ENCODE data around the gene USP37. TPM values are rescaled to one million over a fixed set of nuclear protein-coding genes. Genes with fewer than 3 reads are reported as not detected.

Gene USP37
- total and polyA plus RNA-seq, 2 of the 13 experiments (the other 11 are each of a cell fraction or from before 2014, with no cell fraction given) = 6.5 to 30.6 TPM

- no peaks in the 10 kb centered on the region for H3K79me2 ChIP-seq (ENCODE audit: insufficient read depth, low read length)
- no peak for TF ChIP-seq TAF15 (IDR thresholded peaks at IDR 0.05; ENCODE audit: low read depth, low read length, poor library complexity, severe bottlenecking)
- peak; percentile 90; the same call in 1 of the 2 replicates for TF ChIP-seq ZNF556 (CRISPR knock-in tag; IDR thresholded peaks at IDR 0.05; ENCODE audit: borderline replicate concordance)
- TF ChIP-seq ZNF740 (CRISPR knock-in tag; IDR thresholded peaks at IDR 0.05) = no peak
- no peak for TF ChIP-seq JUN (CRISPR knock-in tag; IDR thresholded peaks at IDR 0.05)
- no peak for TF ChIP-seq RFX3 (CRISPR knock-in tag; IDR thresholded peaks at IDR 0.05)
- TF ChIP-seq ZNF547 (CRISPR knock-in tag; IDR thresholded peaks at IDR 0.05) = no peak
- 0 out of 2 replicates have a peak, but pooled peaks have one; percentile 7 for TF ChIP-seq SALL1 (CRISPR knock-in tag; IDR thresholded peaks at IDR 0.05)
- no peak for FAIRE-seq
- H3K27ac ChIP-seq (ENCODE audit: extremely low read length, insufficient read depth, low read length) = no peak overlapping the region
- H3K9me3 ChIP-seq (ENCODE audit: low read length) = no peaks in the 10 kb centered on the region
- H3K4me1 ChIP-seq (ENCODE audit: insufficient read depth, low read length) = peaks cover 75% of the 10 kb centered on the region
- DNase-seq (ENCODE audit: low spot score) = no peak
- no TSS peak for BruUV-seq (replicated peaks)
- H3K4me3 ChIP-seq (replicated peaks in 1 of 3; ENCODE audit: insufficient read depth in 1 of 3, low read depth in 2 of 3, low read length in 3 of 3) = no peak overlapping the region
- H3K27me3 ChIP-seq (ENCODE audit: control insufficient read depth in 1 of 2, insufficient read depth in 2 of 2, low read length in 2 of 2) = no peaks in the 10 kb centered on the region
- POLR2A ChIA-PET = interaction anchor here (0.6 to 3.5 kb wide), 3 partner anchors 29 to 175 kb away, joined by 3 to 36 read pairs (median 25); partner anchors contain the start of gene VIL1
- H3K36me3 ChIP-seq (replicated peaks in 1 of 2; ENCODE audit: control insufficient read depth in 1 of 2, insufficient read depth in 2 of 2, low read length in 2 of 2) = peaks cover 22 to 67% of the 10 kb centered on the region in 2 experiments
- ATAC-seq = no peak
- H2AFZ ChIP-seq (ENCODE audit: low read length) = no peak overlapping the region
- no peak overlapping the region for H3K9ac ChIP-seq (ENCODE audit: insufficient read depth, low read depth, low read length)
- H3K4me2 ChIP-seq (ENCODE audit: low read depth, low read length) = no peak overlapping the region
- in situ Hi-C loops (cut with HindIII; ENCODE audit: extremely low pct_ligation_motif_present, low pct_unique_long_range_greater_than_20kb) (no loop called here), intact Hi-C loops (cut with micrococcal nuclease; ENCODE audit: unreplicated experiment) (no loop called here)
- CTCF ChIA-PET (ENCODE audit: low intra/inter-chr PET ratio, low total read pairs) = no interaction called here
- H4K20me1 ChIP-seq (ENCODE audit: insufficient read depth, low read length) = no peaks in the 10 kb centered on the region
- WGBS (ENCODE audit: low lambda C conversion rate) = 100% methylated on average over 2 of the region's 2 CpGs
Observed at GRCh38 chr2:218447072-218447471, 121.1 kb downstream of the USP37 start.

- Histone ChIP-seq H3K9me3 (ENCODE audit: low read length) (no peaks in the 10 kb centered on the region), H4K20me1 (ENCODE audit: insufficient read depth, low read length) (no peaks in the 10 kb centered on the region), H3K36me3 (replicated peaks in 1 of 2; ENCODE audit: control insufficient read depth in 1 of 2, insufficient read depth in 2 of 2, low read length in 2 of 2) (peaks cover 22 to 71% of the 10 kb centered on the region in 2 experiments), H3K4me2 (ENCODE audit: low read depth, low read length) (no peak overlapping the region), H3K79me2 (ENCODE audit: insufficient read depth, low read length) (no peaks in the 10 kb centered on the region), H3K27me3 (ENCODE audit: control insufficient read depth in 1 of 2, insufficient read depth in 2 of 2, low read length in 2 of 2) (no peaks in the 10 kb centered on the region), H2AFZ (ENCODE audit: low read length) (no peak overlapping the region), H3K4me3 (replicated peaks in 1 of 3; ENCODE audit: insufficient read depth in 1 of 3, low read depth in 2 of 3, low read length in 3 of 3) (no peak overlapping the region), H3K9ac (ENCODE audit: insufficient read depth, low read depth, low read length) (no peak overlapping the region), H3K4me1 (ENCODE audit: insufficient read depth, low read length) (peaks cover 75% of the 10 kb centered on the region), H3K27ac (ENCODE audit: extremely low read length, insufficient read depth, low read length) (no peak overlapping the region)
- intact Hi-C loops (cut with micrococcal nuclease; ENCODE audit: unreplicated experiment) = no loop called here
- no peak for FAIRE-seq
- 95% methylated on average over 6 of the region's 6 CpGs for WGBS (ENCODE audit: low lambda C conversion rate)
- ChIA-PET POLR2A (interaction anchor here (0.6 to 3.5 kb wide), 3 partner anchors 28 to 175 kb away, joined by 3 to 36 read pairs (median 25); partner anchors contain the start of gene VIL1), CTCF (ENCODE audit: low intra/inter-chr PET ratio, low total read pairs) (no interaction called here)
- ATAC-seq = no peak
- in situ Hi-C loops (cut with HindIII; ENCODE audit: extremely low pct_ligation_motif_present, low pct_unique_long_range_greater_than_20kb) = no loop called here
- no TSS peak for BruUV-seq (replicated peaks)
- no peak for DNase-seq (ENCODE audit: low spot score)
- TF ChIP-seq TBX3 (IDR thresholded peaks at IDR 0.05; ENCODE audit: borderline replicate concordance) (no peak), PAXIP1 (CRISPR knock-in tag; conservative IDR thresholded peaks at IDR 0.05) (no peak), ZNF280D (CRISPR knock-in tag; IDR thresholded peaks at IDR 0.05) (0 out of 2 replicates have a peak, but pooled peaks have one; percentile 41), ZNF562 (CRISPR knock-in tag; IDR thresholded peaks at IDR 0.05; ENCODE audit: borderline replicate concordance) (no peak)
Observed at GRCh38 chr2:218446547-218446946, 121.6 kb downstream of the USP37 start.

All from HepG2 (cell line).